GM21619 (cell line): ENCODE data around the gene CAMSAP2.
"Not testable (repeated sequence)": the region's sequence is repeated elsewhere in the genome, so short reads cannot be mapped to it uniquely, and the experiment has no call there.

Source experiments
- ATAC-seq: cut with Tn5 transposase; IDR thresholded peaks from one replicate; pipeline ENCODE4 v1.9.1; 2021; ENCODE audit not compliant: unreplicated experiment

CAMSAP2 gene

GRCh38 chr1:200738949-200739651 is 407 bp downstream of the CAMSAP2 start:
- ATAC-seq = peak; percentile 56

- ATAC-seq = no peak
These were observed 1.2 kb downstream of the CAMSAP2 start for GRCh38 chr1:200739702-200740570.

GRCh38 chr1:200740571-200741208 is 2.0 kb downstream of the CAMSAP2 start:
- ATAC-seq = no peak

GRCh38 chr1:200741551-200742207 is 3.0 kb downstream of the CAMSAP2 start:
- no peak for ATAC-seq

- ATAC-seq = no peak
These were observed 5.5 kb downstream of the CAMSAP2 start for GRCh38 chr1:200744143-200744542.

- ATAC-seq = no peak
These were observed 10.4 kb downstream of the CAMSAP2 start for GRCh38 chr1:200749090-200749489.

- not testable (repeated sequence) for ATAC-seq
These were observed 12.1 kb downstream of the CAMSAP2 start for GRCh38 chr1:200750749-200751148.

- peak; percentile 78 for ATAC-seq
These were observed 13.0 kb downstream of the CAMSAP2 start for GRCh38 chr1:200751717-200752116.

GRCh38 chr1:200753650-200754198 is 15.0 kb downstream of the CAMSAP2 start:
- no peak for ATAC-seq

- ATAC-seq = no peak
These were observed 16.8 kb downstream of the CAMSAP2 start for GRCh38 chr1:200755456-200755855.

- ATAC-seq = no peak
These were observed 23.4 kb downstream of the CAMSAP2 start for GRCh38 chr1:200762089-200762488.

GRCh38 chr1:200767321-200767720 is 28.6 kb downstream of the CAMSAP2 start:
- ATAC-seq = no peak

GRCh38 chr1:200771625-200772555 is 33.2 kb downstream of the CAMSAP2 start:
- no peak for ATAC-seq

- ATAC-seq = no peak
These were observed 35.6 kb downstream of the CAMSAP2 start for GRCh38 chr1:200774311-200774710.

- no peak for ATAC-seq
These were observed 36.2 kb downstream of the CAMSAP2 start for GRCh38 chr1:200774735-200775444.

- ATAC-seq = no peak
These were observed 37.2 kb downstream of the CAMSAP2 start for GRCh38 chr1:200775850-200776249.

GRCh38 chr1:200776949-200777348 is 38.3 kb downstream of the CAMSAP2 start:
- ATAC-seq = no peak

- no peak for ATAC-seq
These were observed 40.1 kb downstream of the CAMSAP2 start for GRCh38 chr1:200778766-200779165.

GRCh38 chr1:200779326-200779725 is 40.6 kb downstream of the CAMSAP2 start:
- ATAC-seq = no peak
